HEK293T (cell line): Measurements from ENCODE around the gene RAD51B.

Experiments
- CTCF ChIA-PET: fragments of 350-600 bp; formaldehyde crosslinking; extraction: SDS; loops from one replicate; lab custom pipeline; 2021; ENCODE audit warnings: antibody characterized with exemption, inconsistent platforms; lab: Yijun Ruan, JAX
- POLR2A ChIA-PET: fragments of 350-600 bp; formaldehyde crosslinking; extraction: SDS; loops from one replicate; lab custom pipeline; 2020; ENCODE audit warnings: antibody characterized with exemption, inconsistent platforms; lab: Yijun Ruan, JAX
- DNase-seq: peaks from one replicate; pipeline ENCODE4 v3.0.0; 2012; ENCODE audit warnings: mixed read lengths; ENCODE audit errors: extremely low spot score
- ARNT ChIP-seq: fragments of 450-650 bp; IDR thresholded peaks from 2 replicates; pipeline ENCODE4 v1.6.1; 2017; ENCODE audit warnings: mild to moderate bottlenecking
- BHLHE40 ChIP-seq: fragments of 450-650 bp; IDR thresholded peaks from 2 replicates; pipeline ENCODE4 v1.6.1; 2016; ENCODE audit warnings: mild to moderate bottlenecking, moderate library complexity, borderline replicate concordance
- CTBP1 ChIP-seq: fragments of 450-650 bp; IDR thresholded peaks from 2 replicates; pipeline ENCODE4 v1.6.1; 2016; ENCODE audit warnings: borderline replicate concordance
- ELF4 ChIP-seq: fragments of 450-650 bp; IDR thresholded peaks from 2 replicates; pipeline ENCODE4 v1.6.1; 2017; ENCODE audit warnings: antibody characterized with exemption
- FOXA1 ChIP-seq: fragments of 450-650 bp; IDR thresholded peaks from 2 replicates; pipeline ENCODE4 v1.6.1; 2016; ENCODE audit warnings: mild to moderate bottlenecking
- FOXK2 ChIP-seq: fragments of 450-650 bp; IDR thresholded peaks from 2 replicates; pipeline ENCODE4 v1.6.1; 2016; ENCODE audit warnings: mild to moderate bottlenecking
- FOXM1 ChIP-seq: fragments of 450-650 bp; IDR thresholded peaks from 2 replicates; pipeline ENCODE4 v1.6.1; 2017; ENCODE audit warnings: mild to moderate bottlenecking, borderline replicate concordance
- HDGF ChIP-seq: fragments of 450-650 bp; IDR thresholded peaks from 2 replicates; pipeline ENCODE4 v1.6.1; 2017; ENCODE audit warnings: antibody characterized with exemption, borderline replicate concordance
- L3MBTL2 ChIP-seq: fragments of 450-650 bp; conservative IDR thresholded peaks from 2 replicates; pipeline ENCODE4 v1.6.1; 2016; ENCODE audit warnings: mild to moderate bottlenecking
- LEF1 ChIP-seq: fragments of 450-650 bp; IDR thresholded peaks from 2 replicates; pipeline ENCODE4 v1.6.1; 2017; ENCODE audit warnings: mild to moderate bottlenecking, borderline replicate concordance
- NFRKB ChIP-seq: fragments of 450-650 bp; IDR thresholded peaks from 2 replicates; pipeline ENCODE4 v1.6.1; 2016; ENCODE audit warnings: mild to moderate bottlenecking, moderate library complexity
- PKNOX1 ChIP-seq: fragments of 450-650 bp; IDR thresholded peaks from 2 replicates; pipeline ENCODE4 v1.6.1; 2016
- SP1 ChIP-seq: fragments of 450-650 bp; IDR thresholded peaks from 2 replicates; pipeline ENCODE4 v1.6.1; 2017
- SUZ12 ChIP-seq: fragments of 450-650 bp; IDR thresholded peaks from 2 replicates; pipeline ENCODE4 v1.6.1; 2016; ENCODE audit warnings: mild to moderate bottlenecking
- TARDBP ChIP-seq: fragments of 450-650 bp; IDR thresholded peaks from 2 replicates; pipeline ENCODE4 v1.6.1; 2016
- ZNF384 ChIP-seq: fragments of 450-650 bp; IDR thresholded peaks from 2 replicates; pipeline ENCODE4 v1.6.1; 2016

The RAD51B gene

DNA sequence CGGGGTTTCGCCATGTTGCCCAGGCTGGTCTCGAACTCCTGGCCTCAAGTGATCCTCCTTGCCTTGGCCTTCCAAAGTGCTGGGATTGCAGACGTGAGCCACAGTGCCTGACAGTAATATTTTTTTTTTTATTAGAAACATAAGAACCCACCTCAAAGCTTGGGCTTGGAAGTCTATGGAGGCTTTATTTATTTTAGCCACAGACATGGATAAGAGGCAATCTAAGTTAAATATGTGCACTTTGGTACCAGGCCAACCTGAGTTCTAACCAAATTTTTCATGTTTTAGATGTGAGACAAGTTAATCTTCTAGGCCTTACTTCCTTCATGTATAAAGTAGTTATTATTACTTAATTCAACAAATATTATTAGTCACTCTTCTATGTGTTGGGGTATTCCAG, 96.9 kb downstream of the RAD51B start:
- CTCF ChIA-PET = no interaction called here
- no peak for TF ChIP-seq PKNOX1
- POLR2A ChIA-PET = no interaction called here
- DNase-seq = no peak

- ChIA-PET CTCF (no interaction called here), POLR2A (no interaction called here)
- no peak for DNase-seq
- no peak for TF ChIP-seq BHLHE40
- no peak for TF ChIP-seq ZNF384
- no peak for TF ChIP-seq LEF1
- no peak for TF ChIP-seq ELF4
- TF ChIP-seq SUZ12 = no peak
- TF ChIP-seq PKNOX1 = no peak
- no peak for TF ChIP-seq ARNT
- TF ChIP-seq HDGF = no peak
- TF ChIP-seq L3MBTL2 = no peak
- no peak for TF ChIP-seq CTBP1
- no peak for TF ChIP-seq TARDBP
- TF ChIP-seq NFRKB = no peak
- TF ChIP-seq FOXA1 = no peak
- no peak for TF ChIP-seq FOXM1
- TF ChIP-seq FOXK2 = no peak
- TF ChIP-seq SP1 = no peak
Measured at GRCh38 chr14:67917006-67917405, 97.4 kb downstream of the RAD51B start.

GRCh38 chr14:67918838-67919237, 99.3 kb downstream of the RAD51B start:
- CTCF ChIA-PET = interaction anchor here (0.6 to 1.4 kb wide), 2 partner anchors 14 to 870 kb away, joined by 5 to 6 read pairs; no protein-coding TSS in a partner anchor
- DNase-seq = no peak
- TF ChIP-seq CTBP1 (no peak), FOXK2 (no peak), LEF1 (no peak), TARDBP (no peak), BHLHE40 (no peak), L3MBTL2 (no peak), ARNT (no peak), HDGF (no peak), FOXA1 (no peak), FOXM1 (no peak), SP1 (no peak), NFRKB (no peak), ELF4 (no peak), SUZ12 (no peak), ZNF384 (no peak), PKNOX1 (no peak)
- POLR2A ChIA-PET = interaction anchor here (1.3 kb wide), 1 partner anchor 394 kb away, joined by 3 read pairs; no protein-coding TSS in a partner anchor

GRCh38 chr14:67919259-67920032, 99.9 kb downstream of the RAD51B start:
- TF ChIP-seq ZNF384 (no peak), L3MBTL2 (no peak), FOXK2 (no peak), ELF4 (no peak), TARDBP (no peak), PKNOX1 (no peak), ARNT (no peak), FOXA1 (no peak), HDGF (no peak), LEF1 (no peak), FOXM1 (no peak), SP1 (no peak)
- CTCF ChIA-PET = interaction anchor here (0.6 to 1.4 kb wide), 2 partner anchors 14 to 870 kb away, joined by 5 to 6 read pairs; no protein-coding TSS in a partner anchor
- POLR2A ChIA-PET = interaction anchor here (1.3 kb wide), 1 partner anchor 394 kb away, joined by 3 read pairs; no protein-coding TSS in a partner anchor
- no peak for DNase-seq

- TF ChIP-seq TARDBP (no peak), L3MBTL2 (no peak), SUZ12 (no peak), SP1 (no peak), ARNT (no peak), CTBP1 (no peak), ELF4 (no peak), FOXM1 (no peak), HDGF (no peak), NFRKB (no peak), ZNF384 (no peak), FOXA1 (no peak), PKNOX1 (no peak), LEF1 (no peak), BHLHE40 (no peak), FOXK2 (no peak)
- ChIA-PET POLR2A (no interaction called here), CTCF (no interaction called here)
- no peak for DNase-seq
Measured at GRCh38 chr14:67926821-67927220, 107.2 kb downstream of the RAD51B start.
